ENCODE results near the gene PLCH1. TPM values are rescaled to one million over a fixed set of nuclear protein-coding genes. Genes with fewer than 3 reads are reported as not detected.

PLCH1 gene
- total and polyA plus RNA-seq, 2 of the 8 experiments (the other 6 are each of a cell fraction or from before 2014, with no cell fraction given), result 5.8 to 17.2 TPM

DNA sequence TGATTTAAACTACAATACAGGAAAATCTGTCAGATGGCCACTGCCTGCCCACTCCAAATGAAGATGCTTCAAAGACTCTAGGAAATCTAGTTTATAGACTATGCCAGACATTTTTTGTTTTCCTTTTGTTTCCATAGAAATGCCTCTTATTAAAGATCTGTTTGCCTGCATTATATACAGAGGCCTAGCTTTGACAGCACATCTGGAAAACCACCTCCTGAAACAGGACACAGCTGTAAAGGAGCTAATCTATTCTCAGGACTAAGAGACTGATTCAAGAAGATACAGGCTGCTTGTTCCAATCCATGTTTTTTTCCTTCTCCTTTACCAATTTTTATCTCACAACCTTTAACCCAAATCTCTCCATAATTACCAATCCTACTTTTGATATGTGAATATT is 376.1 kb downstream of the PLCH1 start:
- no peak overlapping the region for H3K23ac ChIP-seq (ENCODE audit: insufficient read length)
- no peaks in the 10 kb centered on the region for H3K23me2 ChIP-seq (ENCODE audit: low read depth, low read length)
- FAIRE-seq (peak; percentile 32), DNase-seq (ENCODE audit: low read depth in 1 of 2, low spot score in 2 of 2) (no peak)
- no peak overlapping the region for H4K5ac ChIP-seq (ENCODE audit: insufficient read length, low read depth, low read length)
- H3K36me3 ChIP-seq (ENCODE audit: control insufficient read depth in 2 of 4, insufficient read depth in 4 of 4, low read length in 3 of 4), result peaks cover 0 to 4% (median 0%) of the 10 kb centered on the region in 4 experiments; a peak in 1 of 8 replicates
- peak overlapping the region; percentile 88 for H3K4ac ChIP-seq (replicated peaks; ENCODE audit: insufficient read length, low read depth, low read length)
- no peak overlapping the region for H3K14ac ChIP-seq (ENCODE audit: insufficient read length)
- ChIA-PET CTCF (ENCODE audit: partially characterized antibody) (interaction anchor here (0.5 to 1.6 kb wide), 6 partner anchors 9 to 340 kb away, joined by 3 to 5 read pairs (median 4); no protein-coding TSS in a partner anchor), POLR2A (ENCODE audit: partially characterized antibody) (no interaction called here)
- peak overlapping the region; percentile 62 for H3K56ac ChIP-seq (replicated peaks; ENCODE audit: insufficient read length, low read depth, low read length)
- H2AK5ac ChIP-seq (ENCODE audit: low read depth, low read length), result no peak overlapping the region
- peak overlapping the region; percentile 49 to 59 for H3K4me2 ChIP-seq (ENCODE audit: insufficient read depth in 1 of 2, low read depth in 2 of 2, low read length in 2 of 2)
- H2BK20ac ChIP-seq (ENCODE audit: low read length), result peak overlapping the region; percentile 56; the same call in 1 of the 2 replicates
- no peaks in the 10 kb centered on the region for H3K79me2 ChIP-seq (ENCODE audit: control insufficient read depth in 1 of 2, insufficient read depth in 2 of 2, low read length in 2 of 2)
- H3K79me1 ChIP-seq (ENCODE audit: low read depth, low read length), result no peaks in the 10 kb centered on the region
- no peak overlapping the region for H3K27ac ChIP-seq (ENCODE audit: low read depth, low read length)
- H3K9me3 ChIP-seq (ENCODE audit: insufficient read depth in 2 of 2, low read depth in 1 of 2, low read length in 1 of 2), result peaks cover 4% of the 10 kb centered on the region in 2 experiments; a peak in 3 of 4 replicates
- peak overlapping the region; percentile 73 for H2BK120ac ChIP-seq (replicated peaks; ENCODE audit: low read depth, low read length)
- TF ChIP-seq JUND (IDR thresholded peaks at IDR 0.05; ENCODE audit: low read length), result no peak
- TF ChIP-seq NRF1 (IDR thresholded peaks at IDR 0.05; ENCODE audit: low read depth, low read length), result no peak
- TF ChIP-seq ASH2L (IDR thresholded peaks at IDR 0.05; ENCODE audit: low read length), result no peak
- no peak for TF ChIP-seq GABPA (IDR thresholded peaks at IDR 0.05; ENCODE audit: borderline replicate concordance, insufficient read depth, low read length)
- TF ChIP-seq HDAC2 (IDR thresholded peaks at IDR 0.05; ENCODE audit: borderline replicate concordance in 1 of 2, low read depth in 2 of 2, low read length in 2 of 2), result no peak
- TF ChIP-seq KDM5A (IDR thresholded peaks at IDR 0.05; ENCODE audit: low read length), result no peak
- no peak for TF ChIP-seq SUZ12 (IDR thresholded peaks at IDR 0.05; ENCODE audit: low read length)
- TF ChIP-seq RNF2 (IDR thresholded peaks at IDR 0.05; ENCODE audit: borderline replicate concordance, low read depth, low read length, missing control alignments, poor library complexity, severe bottlenecking), result no peak
- no peak for TF ChIP-seq KDM4A (IDR thresholded peaks at IDR 0.05; ENCODE audit: low read depth, low read length, severe bottlenecking)
- TF ChIP-seq MAFK (IDR thresholded peaks at IDR 0.05; ENCODE audit: low read depth, low read length), result no peak
- TF ChIP-seq CHD2 (IDR thresholded peaks at IDR 0.05; ENCODE audit: low read length), result no peak
- TF ChIP-seq BACH1 (IDR thresholded peaks at IDR 0.05; ENCODE audit: low read length), result no peak
- no peak for TF ChIP-seq RFX5 (IDR thresholded peaks at IDR 0.05; ENCODE audit: borderline replicate concordance, low read depth, low read length)
- TF ChIP-seq EGR1 (IDR thresholded peaks at IDR 0.05; ENCODE audit: borderline replicate concordance, low read depth, low read length), result no peak
- no peak overlapping the region for H4K91ac ChIP-seq (replicated peaks; ENCODE audit: insufficient read length, low read length)
- H3K4me1 ChIP-seq (replicated peaks in 1 of 4; ENCODE audit: control insufficient read depth in 3 of 4, insufficient read depth in 4 of 4, low read length in 3 of 4), result peaks cover 0 to 28% (median 19%) of the 10 kb centered on the region in 4 experiments; a peak in 5 of 7 replicates
- peaks cover 0 to 2% (median under 1%) of the 10 kb centered on the region in 4 experiments; a peak in 5 of 7 replicates for H3K27me3 ChIP-seq (replicated peaks in 1 of 4; ENCODE audit: control insufficient read depth in 3 of 4, extremely low read depth in 1 of 4, insufficient read depth in 3 of 4, low read length in 3 of 4)
- no peak overlapping the region for H3K9ac ChIP-seq (replicated peaks in 1 of 4; ENCODE audit: extremely low read depth in 1 of 4, low read depth in 3 of 4, low read length in 3 of 4)
- H4K8ac ChIP-seq (ENCODE audit: extremely low read depth, insufficient read depth, low read length), result no peak overlapping the region
- no peak overlapping the region for H2BK15ac ChIP-seq (ENCODE audit: low read length)
- H2BK5ac ChIP-seq (ENCODE audit: low read depth, low read length), result peak overlapping the region; percentile 62; the same call in 1 of the 2 replicates
- peak overlapping the region in 1 of 4 experiments; percentile 40; a peak in 1 of 8 replicates for H3K4me3 ChIP-seq (ENCODE audit: extremely low read depth in 1 of 4, insufficient read depth in 2 of 4, low read depth in 3 of 4, low read length in 4 of 4)
- no peaks in the 10 kb centered on the region for H4K20me1 ChIP-seq (replicated peaks in 1 of 2; ENCODE audit: control insufficient read depth in 1 of 2, insufficient read depth in 2 of 2, low read length in 2 of 2)
- no peak overlapping the region for H2BK12ac ChIP-seq (ENCODE audit: low read depth, low read length)
- no peak overlapping the region for H2AFZ ChIP-seq (ENCODE audit: low read length)
- peak overlapping the region; percentile 33; the same call in 1 of the 2 replicates for H3K18ac ChIP-seq (ENCODE audit: extremely low read depth, low read length)

Measured in H1 (cell line).